GM12878 (cell line): Measurements from ENCODE around the gene IBA57. TPM values are rescaled to one million over a fixed set of nuclear protein-coding genes. Genes with fewer than 3 reads are reported as not detected.

Source experiments
- ASH2L ChIP-seq: fragments of 300-600, 200-600 bp; sonication (generic); IDR thresholded peaks from 2 replicates; pipeline ENCODE4 v1.6.1; 2017; ENCODE audit warnings: low read depth, mild to moderate bottlenecking, borderline replicate concordance
- BMI1 ChIP-seq: fragments of 450-650 bp; IDR thresholded peaks from 2 replicates; pipeline ENCODE4 v1.6.1; 2016; ENCODE audit warnings: mild to moderate bottlenecking, moderate library complexity, borderline replicate concordance
- CEBPB ChIP-seq, 2 experiments: fragments of 150-350 bp in 1 of 2; IDR thresholded peaks; 2 replicates each; pipeline ENCODE4 v1.6.1; 2012 to 2014; ENCODE audit warnings: low read depth in 2 of 2, low read length in 2 of 2, borderline replicate concordance in 1 of 2, inconsistent platforms in 1 of 2
- CHD4 ChIP-seq: fragments of 200-600 bp; sonication (generic); IDR thresholded peaks from 2 replicates; pipeline ENCODE4 v1.6.1; 2016; ENCODE audit warnings: mild to moderate bottlenecking
- EGR1 ChIP-seq, 2 experiments: IDR thresholded peaks; 1 replicate in 1 of 2; 2 replicates in 1 of 2; pipeline ENCODE4 v1.6.1; 2011 to 2012; ENCODE audit warnings: low read depth in 2 of 2, low read length in 2 of 2, borderline replicate concordance in 1 of 2, mild to moderate bottlenecking in 1 of 2, moderate library complexity in 1 of 2
- FOXK2 ChIP-seq: fragments of 450-650 bp; IDR thresholded peaks from 2 replicates; pipeline ENCODE4 v1.6.1; 2017; ENCODE audit warnings: mild to moderate bottlenecking, moderate library complexity
- JUNB ChIP-seq: IDR thresholded peaks from 2 replicates; pipeline ENCODE4 v1.6.1; 2016; ENCODE audit warnings: antibody characterized with exemption, mild to moderate bottlenecking
- MEF2A ChIP-seq: IDR thresholded peaks from 2 replicates; pipeline ENCODE4 v1.6.1; 2011; ENCODE audit warnings: low read depth, mild to moderate bottlenecking, low read length, moderate library complexity; ENCODE audit not compliant: insufficient read depth
- MTA2 ChIP-seq: fragments of 450-650 bp; IDR thresholded peaks from 2 replicates; pipeline ENCODE4 v1.6.1; 2016; ENCODE audit warnings: low read depth, mild to moderate bottlenecking, moderate library complexity
- MXI1 ChIP-seq: fragments of 150-350 bp; IDR thresholded peaks from 2 replicates; pipeline ENCODE4 v1.6.1; 2011; ENCODE audit warnings: low read depth, mild to moderate bottlenecking, inconsistent platforms, low read length, improper control_type of control experiment
- NR2C1 ChIP-seq: fragments of 450-650 bp; IDR thresholded peaks from 2 replicates; pipeline ENCODE4 v1.6.1; 2017; ENCODE audit warnings: antibody characterized with exemption, mild to moderate bottlenecking, moderate library complexity
- POLR2AphosphoS2 ChIP-seq: IDR thresholded peaks from 2 replicates; pipeline ENCODE4 v1.6.1; 2011; ENCODE audit warnings: low read depth, mild to moderate bottlenecking, low read length, improper control_type of control experiment, moderate library complexity
- RAD21 ChIP-seq: IDR thresholded peaks from 2 replicates; pipeline ENCODE4 v1.6.1; 2011; ENCODE audit warnings: mild to moderate bottlenecking, low read depth, low read length, moderate library complexity; ENCODE audit not compliant: insufficient read depth
- RBBP5 ChIP-seq: fragments of 200-600 bp; sonication (generic); conservative IDR thresholded peaks from 2 replicates; pipeline ENCODE4 v1.6.1; 2016
- RUNX3 ChIP-seq: IDR thresholded peaks from 2 replicates; pipeline ENCODE4 v1.6.1; 2012; ENCODE audit warnings: low read length, inconsistent platforms
- SRF ChIP-seq, 2 experiments: IDR thresholded peaks; 2 replicates each; pipeline ENCODE4 v1.6.1; 2011; ENCODE audit warnings: low read depth in 2 of 2, low read length in 2 of 2, mild to moderate bottlenecking in 1 of 2, moderate library complexity in 1 of 2
- TCF3 ChIP-seq: IDR thresholded peaks from 2 replicates; pipeline ENCODE4 v1.6.1; 2012; ENCODE audit warnings: low read depth, mild to moderate bottlenecking, low read length, borderline replicate concordance; ENCODE audit not compliant: insufficient read depth
- polyA plus RNA-seq, 11 experiments: library from polyadenylated mRNA; depleted of rRNA in 4 of 11; unstranded in 6 of 11; stranded (reverse) in 5 of 11; fragments of >200 nt; fragmentation: Nextera tagmentation in 4 of 11; fragmentation: Illumina TruSeq in 1 of 11; extraction: Ambion mirVana in 4 of 11; extraction: Trizol in 1 of 11; gene quantifications; 1 replicate in 1 of 11; 2 replicates in 10 of 11; pipeline versions ENCODE4 v1.2.1 to v1.2.3, GENCODE V29; 2011 to 2016; ENCODE audit warnings: inconsistent platforms in 2 of 11, missing spikeins in 2 of 11, low read depth in 1 of 11
- total RNA-seq, 4 experiments: library from RNA; depleted of rRNA in 3 of 4; stranded (reverse); fragments of >200 nt in 3 of 4; fragmentation: Illumina TruSeq in 1 of 4; extraction: Trizol in 1 of 4; gene quantifications; 2 replicates each; pipeline versions ENCODE4 v1.2.1 to v1.2.3, GENCODE V29; 2013 to 2021
- TF ChIP-seq, protein P1 (sequence below): fragments of 450-650 bp; IDR thresholded peaks from 2 replicates; pipeline ENCODE4 v1.6.1; 2017; ENCODE audit warnings: mild to moderate bottlenecking, moderate library complexity
- TF ChIP-seq, protein P2 (sequence below): fragments of 450-650 bp; IDR thresholded peaks from 2 replicates; pipeline ENCODE4 v1.6.1; 2017; ENCODE audit warnings: mild to moderate bottlenecking, low read depth, inconsistent platforms; ENCODE audit not compliant: poor library complexity, severe bottlenecking
- TF ChIP-seq, protein P3 (sequence below): IDR thresholded peaks from 2 replicates; pipeline ENCODE4 v1.6.1; 2011; ENCODE audit warnings: borderline replicate concordance, low read depth, mild to moderate bottlenecking, moderate library complexity, low read length; ENCODE audit not compliant: insufficient read depth, poor library complexity, severe bottlenecking

IBA57 gene
- total and polyA plus RNA-seq, 10 of the 15 experiments (the other 5 are each of a cell fraction or from before 2014, with no cell fraction given), result 0.51 to 8.6 (median 3.7) TPM

DNA sequence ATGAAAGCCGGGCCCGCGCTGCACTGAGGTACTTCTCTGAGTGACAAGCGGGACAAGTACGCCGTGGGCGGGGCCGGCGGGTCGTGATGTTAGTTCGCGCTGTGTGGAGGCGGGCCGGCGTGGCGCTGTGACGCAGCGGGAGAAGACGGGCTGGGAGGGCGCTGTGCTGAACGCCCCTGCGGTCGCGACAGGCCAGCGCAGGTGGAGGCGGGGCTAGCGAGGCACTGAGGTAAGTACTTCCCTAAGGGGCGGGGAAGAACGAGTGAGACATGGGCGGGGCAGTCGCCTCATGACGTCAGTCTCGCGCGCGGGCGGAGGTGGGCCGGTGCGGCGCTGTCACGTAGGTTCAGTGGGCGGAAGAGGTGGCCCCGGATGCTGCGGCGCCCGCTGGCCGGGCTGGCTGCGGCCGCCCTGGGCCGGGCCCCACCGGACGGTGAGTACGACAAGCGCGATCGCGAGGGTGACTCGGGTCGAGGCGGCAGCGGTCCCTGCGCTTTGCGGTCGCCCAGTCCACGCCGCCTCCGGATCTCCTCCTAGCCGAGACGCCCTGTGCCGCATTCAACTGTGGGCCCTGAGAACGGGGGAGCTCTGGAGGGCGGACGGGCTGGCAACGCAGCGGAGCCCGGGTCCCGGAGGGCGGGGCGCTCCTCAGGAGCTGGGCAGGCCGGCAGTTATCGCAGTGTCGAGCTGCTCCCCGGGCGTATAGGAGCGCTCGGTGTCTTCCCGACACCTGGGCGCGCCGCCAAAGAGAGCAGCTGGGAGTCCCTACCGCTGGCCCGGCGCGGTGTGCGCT is 25.5 kb upstream of the IBA57 start, which contains the start of gene GUK1 (continued):
- TF ChIP-seq, protein P1, sequence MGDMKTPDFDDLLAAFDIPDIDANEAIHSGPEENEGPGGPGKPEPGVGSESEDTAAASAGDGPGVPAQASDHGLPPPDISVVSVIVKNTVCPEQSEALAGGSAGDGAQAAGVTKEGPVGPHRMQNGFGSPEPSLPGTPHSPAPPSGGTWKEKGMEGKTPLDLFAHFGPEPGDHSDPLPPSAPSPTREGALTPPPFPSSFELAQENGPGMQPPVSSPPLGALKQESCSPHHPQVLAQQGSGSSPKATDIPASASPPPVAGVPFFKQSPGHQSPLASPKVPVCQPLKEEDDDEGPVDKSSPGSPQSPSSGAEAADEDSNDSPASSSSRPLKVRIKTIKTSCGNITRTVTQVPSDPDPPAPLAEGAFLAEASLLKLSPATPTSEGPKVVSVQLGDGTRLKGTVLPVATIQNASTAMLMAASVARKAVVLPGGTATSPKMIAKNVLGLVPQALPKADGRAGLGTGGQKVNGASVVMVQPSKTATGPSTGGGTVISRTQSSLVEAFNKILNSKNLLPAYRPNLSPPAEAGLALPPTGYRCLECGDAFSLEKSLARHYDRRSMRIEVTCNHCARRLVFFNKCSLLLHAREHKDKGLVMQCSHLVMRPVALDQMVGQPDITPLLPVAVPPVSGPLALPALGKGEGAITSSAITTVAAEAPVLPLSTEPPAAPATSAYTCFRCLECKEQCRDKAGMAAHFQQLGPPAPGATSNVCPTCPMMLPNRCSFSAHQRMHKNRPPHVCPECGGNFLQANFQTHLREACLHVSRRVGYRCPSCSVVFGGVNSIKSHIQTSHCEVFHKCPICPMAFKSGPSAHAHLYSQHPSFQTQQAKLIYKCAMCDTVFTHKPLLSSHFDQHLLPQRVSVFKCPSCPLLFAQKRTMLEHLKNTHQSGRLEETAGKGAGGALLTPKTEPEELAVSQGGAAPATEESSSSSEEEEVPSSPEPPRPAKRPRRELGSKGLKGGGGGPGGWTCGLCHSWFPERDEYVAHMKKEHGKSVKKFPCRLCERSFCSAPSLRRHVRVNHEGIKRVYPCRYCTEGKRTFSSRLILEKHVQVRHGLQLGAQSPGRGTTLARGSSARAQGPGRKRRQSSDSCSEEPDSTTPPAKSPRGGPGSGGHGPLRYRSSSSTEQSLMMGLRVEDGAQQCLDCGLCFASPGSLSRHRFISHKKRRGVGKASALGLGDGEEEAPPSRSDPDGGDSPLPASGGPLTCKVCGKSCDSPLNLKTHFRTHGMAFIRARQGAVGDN, result no peak; the same call in 1 of the 2 replicates
- no peak for TF ChIP-seq CEBPB (IDR thresholded peaks at IDR 0.05; ENCODE audit: borderline replicate concordance in 1 of 2, low read depth in 2 of 2, low read length in 2 of 2)
- TF ChIP-seq MEF2A, result no peak
- no peak for TF ChIP-seq FOXK2
- TF ChIP-seq RAD21, result no peak
- TF ChIP-seq, protein P2, sequence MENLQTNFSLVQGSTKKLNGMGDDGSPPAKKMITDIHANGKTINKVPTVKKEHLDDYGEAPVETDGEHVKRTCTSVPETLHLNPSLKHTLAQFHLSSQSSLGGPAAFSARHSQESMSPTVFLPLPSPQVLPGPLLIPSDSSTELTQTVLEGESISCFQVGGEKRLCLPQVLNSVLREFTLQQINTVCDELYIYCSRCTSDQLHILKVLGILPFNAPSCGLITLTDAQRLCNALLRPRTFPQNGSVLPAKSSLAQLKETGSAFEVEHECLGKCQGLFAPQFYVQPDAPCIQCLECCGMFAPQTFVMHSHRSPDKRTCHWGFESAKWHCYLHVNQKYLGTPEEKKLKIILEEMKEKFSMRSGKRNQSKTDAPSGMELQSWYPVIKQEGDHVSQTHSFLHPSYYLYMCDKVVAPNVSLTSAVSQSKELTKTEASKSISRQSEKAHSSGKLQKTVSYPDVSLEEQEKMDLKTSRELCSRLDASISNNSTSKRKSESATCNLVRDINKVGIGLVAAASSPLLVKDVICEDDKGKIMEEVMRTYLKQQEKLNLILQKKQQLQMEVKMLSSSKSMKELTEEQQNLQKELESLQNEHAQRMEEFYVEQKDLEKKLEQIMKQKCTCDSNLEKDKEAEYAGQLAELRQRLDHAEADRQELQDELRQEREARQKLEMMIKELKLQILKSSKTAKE, result no peak
- TF ChIP-seq BMI1, result no peak
- TF ChIP-seq EGR1 (IDR thresholded peaks at IDR 0.05; ENCODE audit: borderline replicate concordance in 1 of 2, low read depth in 2 of 2, low read length in 2 of 2), result peak in 1 of 2 experiments; percentile 78; a peak in 2 of 3 replicates
- TF ChIP-seq RUNX3, result peak; percentile 71
- TF ChIP-seq, protein P3, sequence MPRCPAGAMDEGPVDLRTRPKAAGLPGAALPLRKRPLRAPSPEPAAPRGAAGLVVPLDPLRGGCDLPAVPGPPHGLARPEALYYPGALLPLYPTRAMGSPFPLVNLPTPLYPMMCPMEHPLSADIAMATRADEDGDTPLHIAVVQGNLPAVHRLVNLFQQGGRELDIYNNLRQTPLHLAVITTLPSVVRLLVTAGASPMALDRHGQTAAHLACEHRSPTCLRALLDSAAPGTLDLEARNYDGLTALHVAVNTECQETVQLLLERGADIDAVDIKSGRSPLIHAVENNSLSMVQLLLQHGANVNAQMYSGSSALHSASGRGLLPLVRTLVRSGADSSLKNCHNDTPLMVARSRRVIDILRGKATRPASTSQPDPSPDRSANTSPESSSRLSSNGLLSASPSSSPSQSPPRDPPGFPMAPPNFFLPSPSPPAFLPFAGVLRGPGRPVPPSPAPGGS, result no peak
- no peak for TF ChIP-seq JUNB
- TF ChIP-seq NR2C1, result no peak
- TF ChIP-seq MTA2, result no peak
- TF ChIP-seq MXI1, result peak; percentile 47; the same call in 1 of the 2 replicates
- no peak for TF ChIP-seq RBBP5
- TF ChIP-seq POLR2AphosphoS2, result no peak
- peak; percentile 26 to 64; a peak in 1 of 4 replicates for TF ChIP-seq SRF (IDR thresholded peaks at IDR 0.05; ENCODE audit: low read depth in 2 of 2, low read length in 2 of 2)
- TF ChIP-seq TCF3, result 0 out of 2 replicates have a peak, but pooled peaks have one; percentile 69
- no peak for TF ChIP-seq ASH2L
- no peak for TF ChIP-seq CHD4
